Stimulated activated CD8-positive, alpha-beta memory T cell treated with anti-CD3 and anti-CD28 coated beads, Interleukin-15, amount 100 ng/mL, for 4 hours (primary cell): ENCODE data around the gene KIF6.

Experiments
- DNase-seq, 2 donors: peaks; one replicate each; pipeline ENCODE4 v3.0.0-alpha.2; 2020; ENCODE audit warnings: low read depth in 2 of 2

The KIF6 gene

GRCh38 chr6:39320363-39320984 lies 404.7 kb downstream of the KIF6 start:
- no peak for DNase-seq

- DNase-seq, result no peak
These were observed 405.4 kb downstream of the KIF6 start for GRCh38 chr6:39319621-39320362.

- DNase-seq, result no peak
These were observed 408.0 kb downstream of the KIF6 start for GRCh38 chr6:39317256-39317655.

- no peak for DNase-seq
These were observed 410.9 kb downstream of the KIF6 start, which contains the start of gene KCNK17 for GRCh38 chr6:39314273-39314795. KCNK17 (minus strand) TSS chr6:39314419; CDS start chr6:39314320, 99 bp downstream.

- no peak for DNase-seq
These were observed 411.5 kb downstream of the KIF6 start for GRCh38 chr6:39313526-39314272.

GRCh38 chr6:39312912-39313525 lies 412.2 kb downstream of the KIF6 start:
- DNase-seq, result no peak

GRCh38 chr6:39310542-39310941 lies 414.7 kb downstream of the KIF6 start:
- DNase-seq, result no peak

GRCh38 chr6:39309942-39310531 lies 415.2 kb downstream of the KIF6 start:
- DNase-seq, result no peak

GRCh38 chr6:39307462-39307861 lies 417.7 kb downstream of the KIF6 start:
- no peak for DNase-seq

- DNase-seq, result no peak
These were observed 420.3 kb downstream of the KIF6 start for GRCh38 chr6:39304951-39305350.

GRCh38 chr6:39303425-39304153 lies 421.6 kb downstream of the KIF6 start:
- DNase-seq, result no peak

GRCh38 chr6:39302669-39303424 lies 422.4 kb downstream of the KIF6 start:
- DNase-seq, result peak; percentile 61 to 71

- DNase-seq, result no peak
These were observed 423.2 kb downstream of the KIF6 start for GRCh38 chr6:39302011-39302410.

- no peak for DNase-seq
These were observed 423.6 kb downstream of the KIF6 start for GRCh38 chr6:39301606-39302005.

GRCh38 chr6:39300739-39301138 lies 424.5 kb downstream of the KIF6 start:
- no peak for DNase-seq

- no peak for DNase-seq
These were observed 427.1 kb downstream of the KIF6 start for GRCh38 chr6:39298061-39298460.

GRCh38 chr6:39296745-39297640 lies 428.2 kb downstream of the KIF6 start:
- no peak for DNase-seq

GRCh38 chr6:39295611-39296011 lies 429.6 kb downstream of the KIF6 start:
- no peak for DNase-seq

- no peak for DNase-seq
These were observed 430.3 kb downstream of the KIF6 start for GRCh38 chr6:39294899-39295298.
